ENCODE data around the gene ZBTB32. TPM values are rescaled to one million over a fixed set of nuclear protein-coding genes. Genes with fewer than 3 reads are reported as not detected.
A peak's percentile ranks its signal among the peaks of the same experiment; 100 is the strongest.
"Not testable (repeated sequence)": the region's sequence is repeated elsewhere in the genome, so short reads cannot be mapped to it uniquely, and the experiment has no call there.

Gene ZBTB32
- total and polyA plus RNA-seq, 2 experiments from 2014 or later, result 0.65 TPM; not detected in 1

DNA sequence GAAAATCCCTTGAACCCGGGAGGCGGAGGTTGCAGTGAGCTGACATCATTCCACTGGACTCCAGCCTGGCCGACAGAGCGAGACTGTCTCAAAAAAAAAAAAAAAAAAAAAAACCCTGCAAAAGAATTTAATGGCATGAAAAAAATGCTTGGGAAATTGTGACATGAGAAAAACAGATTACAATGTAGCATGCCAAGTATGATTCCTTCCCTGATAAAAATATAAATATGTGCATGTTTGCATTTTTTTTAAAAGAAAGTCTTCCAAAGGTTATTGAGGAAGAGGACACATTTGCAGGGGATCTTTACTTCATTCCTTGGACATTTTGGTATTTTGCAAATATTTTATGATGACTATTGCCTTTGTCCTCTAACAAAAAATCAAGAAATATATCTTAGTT, 14.5 kb upstream of the ZBTB32 start:
- ATAC-seq (no peak), DNase-seq (ENCODE audit: low spot score) (no peak)
- Mint-ChIP-seq H3K4me1 (peaks cover 5% of the 10 kb centered on the region; the same call in 2 of the 3 replicates), H3K4me3 (no peak overlapping the region), H3K9me3 (peaks cover 3% of the 10 kb centered on the region; the same call in 1 of the 3 replicates), H3K27ac (no peak overlapping the region), H3K27me3 (ENCODE audit: insufficient read depth, low read depth, poor library complexity) (peaks cover 5% of the 10 kb centered on the region), H3K36me3 (ENCODE audit: low read depth) (no peaks in the 10 kb centered on the region)
- Histone ChIP-seq H3K27ac (ENCODE audit: low read depth) (no peak overlapping the region), H3K4me1 (ENCODE audit: insufficient read depth) (no peaks in the 10 kb centered on the region; the same call in 1 of the 2 replicates), H3F3A (replicated peaks; ENCODE audit: low read depth) (no peaks in the 10 kb centered on the region), H3K36me3 (ENCODE audit: insufficient read depth) (no peaks in the 10 kb centered on the region), H3K4me3 (no peak overlapping the region), H3K79me2 (replicated peaks; ENCODE audit: insufficient read depth) (no peaks in the 10 kb centered on the region), H3K4me2 (no peak overlapping the region), H3K27me3 (ENCODE audit: insufficient read depth) (no peaks in the 10 kb centered on the region), H4K20me1 (replicated peaks; ENCODE audit: insufficient read depth) (no peaks in the 10 kb centered on the region), H2AFZ (no peak overlapping the region), H3K9me2 (ENCODE audit: insufficient read depth) (no peaks in the 10 kb centered on the region)
- TF ChIP-seq, protein P1, sequence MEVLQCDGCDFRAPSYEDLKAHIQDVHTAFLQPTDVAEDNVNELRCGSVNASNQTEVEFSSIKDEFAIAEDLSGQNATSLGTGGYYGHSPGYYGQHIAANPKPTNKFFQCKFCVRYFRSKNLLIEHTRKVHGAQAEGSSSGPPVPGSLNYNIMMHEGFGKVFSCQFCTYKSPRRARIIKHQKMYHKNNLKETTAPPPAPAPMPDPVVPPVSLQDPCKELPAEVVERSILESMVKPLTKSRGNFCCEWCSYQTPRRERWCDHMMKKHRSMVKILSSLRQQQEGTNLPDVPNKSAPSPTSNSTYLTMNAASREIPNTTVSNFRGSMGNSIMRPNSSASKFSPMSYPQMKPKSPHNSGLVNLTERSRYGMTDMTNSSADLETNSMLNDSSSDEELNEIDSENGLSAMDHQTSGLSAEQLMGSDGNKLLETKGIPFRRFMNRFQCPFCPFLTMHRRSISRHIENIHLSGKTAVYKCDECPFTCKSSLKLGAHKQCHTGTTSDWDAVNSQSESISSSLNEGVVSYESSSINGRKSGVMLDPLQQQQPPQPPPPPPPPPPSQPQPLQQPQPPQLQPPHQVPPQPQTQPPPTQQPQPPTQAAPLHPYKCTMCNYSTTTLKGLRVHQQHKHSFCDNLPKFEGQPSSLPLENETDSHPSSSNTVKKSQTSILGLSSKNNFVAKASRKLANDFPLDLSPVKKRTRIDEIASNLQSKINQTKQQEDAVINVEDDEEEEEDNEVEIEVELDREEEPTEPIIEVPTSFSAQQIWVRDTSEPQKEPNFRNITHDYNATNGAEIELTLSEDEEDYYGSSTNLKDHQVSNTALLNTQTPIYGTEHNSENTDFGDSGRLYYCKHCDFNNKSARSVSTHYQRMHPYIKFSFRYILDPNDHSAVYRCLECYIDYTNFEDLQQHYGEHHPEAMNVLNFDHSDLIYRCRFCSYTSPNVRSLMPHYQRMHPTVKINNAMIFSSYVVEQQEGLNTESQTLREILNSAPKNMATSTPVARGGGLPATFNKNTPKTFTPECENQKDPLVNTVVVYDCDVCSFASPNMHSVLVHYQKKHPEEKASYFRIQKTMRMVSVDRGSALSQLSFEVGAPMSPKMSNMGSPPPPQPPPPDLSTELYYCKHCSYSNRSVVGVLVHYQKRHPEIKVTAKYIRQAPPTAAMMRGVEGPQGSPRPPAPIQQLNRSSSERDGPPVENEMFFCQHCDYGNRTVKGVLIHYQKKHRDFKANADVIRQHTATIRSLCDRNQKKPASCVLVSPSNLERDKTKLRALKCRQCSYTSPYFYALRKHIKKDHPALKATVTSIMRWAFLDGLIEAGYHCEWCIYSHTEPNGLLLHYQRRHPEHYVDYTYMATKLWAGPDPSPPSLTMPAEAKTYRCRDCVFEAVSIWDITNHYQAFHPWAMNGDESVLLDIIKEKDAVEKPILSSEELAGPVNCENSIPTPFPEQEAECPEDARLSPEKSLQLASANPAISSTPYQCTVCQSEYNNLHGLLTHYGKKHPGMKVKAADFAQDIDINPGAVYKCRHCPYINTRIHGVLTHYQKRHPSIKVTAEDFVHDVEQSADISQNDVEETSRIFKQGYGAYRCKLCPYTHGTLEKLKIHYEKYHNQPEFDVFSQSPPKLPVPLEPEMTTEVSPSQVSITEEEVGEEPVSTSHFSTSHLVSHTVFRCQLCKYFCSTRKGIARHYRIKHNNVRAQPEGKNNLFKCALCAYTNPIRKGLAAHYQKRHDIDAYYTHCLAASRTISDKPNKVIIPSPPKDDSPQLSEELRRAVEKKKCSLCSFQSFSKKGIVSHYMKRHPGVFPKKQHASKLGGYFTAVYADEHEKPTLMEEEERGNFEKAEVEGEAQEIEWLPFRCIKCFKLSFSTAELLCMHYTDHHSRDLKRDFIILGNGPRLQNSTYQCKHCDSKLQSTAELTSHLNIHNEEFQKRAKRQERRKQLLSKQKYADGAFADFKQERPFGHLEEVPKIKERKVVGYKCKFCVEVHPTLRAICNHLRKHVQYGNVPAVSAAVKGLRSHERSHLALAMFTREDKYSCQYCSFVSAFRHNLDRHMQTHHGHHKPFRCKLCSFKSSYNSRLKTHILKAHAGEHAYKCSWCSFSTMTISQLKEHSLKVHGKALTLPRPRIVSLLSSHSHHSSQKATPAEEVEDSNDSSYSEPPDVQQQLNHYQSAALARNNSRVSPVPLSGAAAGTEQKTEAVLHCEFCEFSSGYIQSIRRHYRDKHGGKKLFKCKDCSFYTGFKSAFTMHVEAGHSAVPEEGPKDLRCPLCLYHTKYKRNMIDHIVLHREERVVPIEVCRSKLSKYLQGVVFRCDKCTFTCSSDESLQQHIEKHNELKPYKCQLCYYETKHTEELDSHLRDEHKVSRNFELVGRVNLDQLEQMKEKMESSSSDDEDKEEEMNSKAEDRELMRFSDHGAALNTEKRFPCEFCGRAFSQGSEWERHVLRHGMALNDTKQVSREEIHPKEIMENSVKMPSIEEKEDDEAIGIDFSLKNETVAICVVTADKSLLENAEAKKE (CRISPR knock-in tag; IDR thresholded peaks at IDR 0.05), result no peak
- TF ChIP-seq JUNB (IDR thresholded peaks at IDR 0.05; ENCODE audit: unreplicated experiment) (no peak), ZNF331 (CRISPR knock-in tag; IDR thresholded peaks at IDR 0.05; ENCODE audit: low read depth) (no peak)
- TF ChIP-seq, protein P2, sequence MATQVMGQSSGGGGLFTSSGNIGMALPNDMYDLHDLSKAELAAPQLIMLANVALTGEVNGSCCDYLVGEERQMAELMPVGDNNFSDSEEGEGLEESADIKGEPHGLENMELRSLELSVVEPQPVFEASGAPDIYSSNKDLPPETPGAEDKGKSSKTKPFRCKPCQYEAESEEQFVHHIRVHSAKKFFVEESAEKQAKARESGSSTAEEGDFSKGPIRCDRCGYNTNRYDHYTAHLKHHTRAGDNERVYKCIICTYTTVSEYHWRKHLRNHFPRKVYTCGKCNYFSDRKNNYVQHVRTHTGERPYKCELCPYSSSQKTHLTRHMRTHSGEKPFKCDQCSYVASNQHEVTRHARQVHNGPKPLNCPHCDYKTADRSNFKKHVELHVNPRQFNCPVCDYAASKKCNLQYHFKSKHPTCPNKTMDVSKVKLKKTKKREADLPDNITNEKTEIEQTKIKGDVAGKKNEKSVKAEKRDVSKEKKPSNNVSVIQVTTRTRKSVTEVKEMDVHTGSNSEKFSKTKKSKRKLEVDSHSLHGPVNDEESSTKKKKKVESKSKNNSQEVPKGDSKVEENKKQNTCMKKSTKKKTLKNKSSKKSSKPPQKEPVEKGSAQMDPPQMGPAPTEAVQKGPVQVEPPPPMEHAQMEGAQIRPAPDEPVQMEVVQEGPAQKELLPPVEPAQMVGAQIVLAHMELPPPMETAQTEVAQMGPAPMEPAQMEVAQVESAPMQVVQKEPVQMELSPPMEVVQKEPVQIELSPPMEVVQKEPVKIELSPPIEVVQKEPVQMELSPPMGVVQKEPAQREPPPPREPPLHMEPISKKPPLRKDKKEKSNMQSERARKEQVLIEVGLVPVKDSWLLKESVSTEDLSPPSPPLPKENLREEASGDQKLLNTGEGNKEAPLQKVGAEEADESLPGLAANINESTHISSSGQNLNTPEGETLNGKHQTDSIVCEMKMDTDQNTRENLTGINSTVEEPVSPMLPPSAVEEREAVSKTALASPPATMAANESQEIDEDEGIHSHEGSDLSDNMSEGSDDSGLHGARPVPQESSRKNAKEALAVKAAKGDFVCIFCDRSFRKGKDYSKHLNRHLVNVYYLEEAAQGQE (IDR thresholded peaks at IDR 0.05; ENCODE audit: unreplicated experiment), result no peak
- TF ChIP-seq, protein P3, sequence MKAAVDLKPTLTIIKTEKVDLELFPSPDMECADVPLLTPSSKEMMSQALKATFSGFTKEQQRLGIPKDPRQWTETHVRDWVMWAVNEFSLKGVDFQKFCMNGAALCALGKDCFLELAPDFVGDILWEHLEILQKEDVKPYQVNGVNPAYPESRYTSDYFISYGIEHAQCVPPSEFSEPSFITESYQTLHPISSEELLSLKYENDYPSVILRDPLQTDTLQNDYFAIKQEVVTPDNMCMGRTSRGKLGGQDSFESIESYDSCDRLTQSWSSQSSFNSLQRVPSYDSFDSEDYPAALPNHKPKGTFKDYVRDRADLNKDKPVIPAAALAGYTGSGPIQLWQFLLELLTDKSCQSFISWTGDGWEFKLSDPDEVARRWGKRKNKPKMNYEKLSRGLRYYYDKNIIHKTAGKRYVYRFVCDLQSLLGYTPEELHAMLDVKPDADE (IDR thresholded peaks at IDR 0.05), result no peak

DNA sequence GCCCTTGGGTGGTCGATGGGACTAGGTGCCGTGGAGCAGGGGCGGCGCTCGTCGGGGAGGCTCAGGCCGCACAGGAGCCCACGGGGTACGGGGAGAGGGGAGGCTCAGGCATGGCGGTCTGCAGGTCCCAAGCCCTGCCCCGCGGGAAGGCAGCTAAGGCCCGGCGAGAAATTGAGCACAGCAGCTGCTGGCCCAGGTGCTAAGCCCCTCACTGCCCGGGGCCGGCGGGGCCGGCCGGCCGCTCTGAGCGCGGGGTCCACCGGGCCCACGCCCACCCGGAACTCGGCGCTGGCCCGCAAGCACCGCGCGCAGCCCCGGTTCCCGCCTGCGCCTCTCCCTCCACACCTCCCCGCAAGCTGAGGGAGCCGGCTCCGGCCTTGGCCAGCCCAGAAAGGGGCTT, 13.3 kb upstream of the ZBTB32 start:
- not testable (repeated sequence) for H3K79me2 ChIP-seq (replicated peaks; ENCODE audit: insufficient read depth); H3F3A ChIP-seq (replicated peaks; ENCODE audit: low read depth); H3K4me1 Mint-ChIP-seq; H4K20me1 ChIP-seq (replicated peaks; ENCODE audit: insufficient read depth); H3K4me3 ChIP-seq; H3K27me3 ChIP-seq (ENCODE audit: insufficient read depth); H3K27ac Mint-ChIP-seq; H3K4me3 Mint-ChIP-seq; H3K9me2 ChIP-seq (ENCODE audit: insufficient read depth); H3K36me3 Mint-ChIP-seq (ENCODE audit: low read depth); H3K36me3 ChIP-seq (ENCODE audit: insufficient read depth); H3K27ac ChIP-seq (ENCODE audit: low read depth); ATAC-seq; H3K4me1 ChIP-seq (ENCODE audit: insufficient read depth); H3K27me3 Mint-ChIP-seq (ENCODE audit: insufficient read depth, low read depth, poor library complexity); DNase-seq (ENCODE audit: low spot score); H3K9me3 Mint-ChIP-seq; H3K4me2 ChIP-seq
- 0 out of 2 replicates have a peak overlapping the region, but pooled peaks have one; percentile 47 for H2AFZ ChIP-seq
